ENCODE data around the gene LRRC34. TPM values are rescaled to one million over a fixed set of nuclear protein-coding genes. Genes with fewer than 3 reads are reported as not detected.

LRRC34 gene
- total RNA-seq = 3.4 TPM
- long read RNA-seq, transcript LRRC34-204 (9 exons, 1,475 nt) = major isoform, 6 of 17 reads
- long read RNA-seq, partial matches to known transcripts = 1 of 17 reads
- long read RNA-seq, other reads (novel, unspliced or antisense) = 2 of 17 reads

GRCh38 chr3:169812332-169813235 is at the start of gene LRRC34, which contains the start of gene LRRIQ4:
Gene LRRC34, minus strand, starts transcription at chr3:169812904. Its CDS starts 356 bp downstream, at chr3:169812548.
Gene LRRIQ4, plus strand, starts transcription at chr3:169812870. Its CDS starts 9,052 bp downstream, at chr3:169821922.
- no peak for DNase-seq (ENCODE audit: low spot score)

GRCh38 chr3:169861871-169862270 is 49.2 kb upstream of the LRRC34 start:
- no peak for DNase-seq (ENCODE audit: low spot score)

GRCh38 chr3:169857811-169858210 is 45.1 kb upstream of the LRRC34 start:
- no peak for DNase-seq (ENCODE audit: low spot score)

- no peak for DNase-seq (ENCODE audit: low spot score)
Observed at GRCh38 chr3:169855514-169855913, 42.8 kb upstream of the LRRC34 start.

GRCh38 chr3:169850618-169851017 is 37.9 kb upstream of the LRRC34 start:
- DNase-seq (ENCODE audit: low spot score) = no peak

GRCh38 chr3:169848741-169849140 is 36.0 kb upstream of the LRRC34 start:
- DNase-seq (ENCODE audit: low spot score) = no peak

GRCh38 chr3:169847896-169848295 is 35.2 kb upstream of the LRRC34 start:
- DNase-seq (ENCODE audit: low spot score) = no peak

GRCh38 chr3:169846458-169847193 is 33.9 kb upstream of the LRRC34 start:
- no peak for DNase-seq (ENCODE audit: low spot score)

GRCh38 chr3:169842960-169843359 is 30.3 kb upstream of the LRRC34 start:
- DNase-seq (ENCODE audit: low spot score) = no peak

- no peak for DNase-seq (ENCODE audit: low spot score)
Observed at GRCh38 chr3:169841171-169841570, 28.5 kb upstream of the LRRC34 start.

GRCh38 chr3:169838511-169839030 is 25.9 kb upstream of the LRRC34 start:
- no peak for DNase-seq (ENCODE audit: low spot score)

GRCh38 chr3:169836942-169837275 is 24.2 kb upstream of the LRRC34 start:
- DNase-seq (ENCODE audit: low spot score) = no peak

GRCh38 chr3:169836078-169836941 is 23.6 kb upstream of the LRRC34 start:
- DNase-seq (ENCODE audit: low spot score) = no peak

GRCh38 chr3:169835533-169835932 is 22.8 kb upstream of the LRRC34 start:
- DNase-seq (ENCODE audit: low spot score) = no peak

- DNase-seq (ENCODE audit: low spot score) = no peak
Observed at GRCh38 chr3:169827712-169828111, 15.0 kb upstream of the LRRC34 start.

GRCh38 chr3:169825316-169825715 is 12.6 kb upstream of the LRRC34 start:
- DNase-seq (ENCODE audit: low spot score) = no peak

GRCh38 chr3:169822983-169823382 is 10.3 kb upstream of the LRRC34 start:
- no peak for DNase-seq (ENCODE audit: low spot score)

GRCh38 chr3:169822540-169822939 is 9.8 kb upstream of the LRRC34 start:
- no peak for DNase-seq (ENCODE audit: low spot score)

GRCh38 chr3:169822091-169822490 is 9.4 kb upstream of the LRRC34 start:
- DNase-seq (ENCODE audit: low spot score) = no peak

- DNase-seq (ENCODE audit: low spot score) = no peak
Observed at GRCh38 chr3:169818316-169818715, 5.6 kb upstream of the LRRC34 start.

GRCh38 chr3:169815590-169816150 is 3.0 kb upstream of the LRRC34 start:
- DNase-seq (ENCODE audit: low spot score) = no peak
